RWPE1 (cell line): ENCODE results near the gene ZNF74.

Experiments
- CTCF ChIA-PET: fragments of 350-600 bp; sonication (Branson Sonifier 250); formaldehyde crosslinking; extraction: SDS; loops from one replicate; lab custom pipeline; 2021; lab: Yijun Ruan, JAX
- POLR2A ChIA-PET: fragments of 400-600 bp; formaldehyde crosslinking; extraction: SDS; loops from one replicate; lab custom pipeline; 2020; ENCODE audit warnings: antibody characterized with exemption; ENCODE audit not compliant: low non-redundant PET; lab: Yijun Ruan, JAX
- DNase-seq: peaks from one replicate; pipeline ENCODE4 v3.0.0; 2012; ENCODE audit warnings: low spot score
- H3K27ac ChIP-seq: fragments of 450-650 bp; 2 replicates; pipeline ENCODE4 v1.5.1; 2017
- CTCF ChIP-seq: fragments of 450-650 bp; conservative IDR thresholded peaks from 2 replicates; pipeline ENCODE4 v1.5.1; 2017; ENCODE audit warnings: low read depth, mild to moderate bottlenecking

ZNF74 gene

GRCh38 chr22:20421507-20421874 is 27.5 kb downstream of the ZNF74 start:
- no peak for TF ChIP-seq CTCF
- no peak overlapping the region for H3K27ac ChIP-seq
- POLR2A ChIA-PET = no interaction called here
- CTCF ChIA-PET = interaction anchor here (0.9 kb wide), 1 partner anchor 112 kb away, joined by 3 read pairs; no protein-coding TSS in a partner anchor
- DNase-seq = no peak

GRCh38 chr22:20422271-20423007 is 28.5 kb downstream of the ZNF74 start:
- ChIA-PET POLR2A (interaction anchor here (0.6 kb wide), 1 partner anchor 27 kb away, joined by 3 read pairs; no protein-coding TSS in a partner anchor), CTCF (no interaction called here)
- TF ChIP-seq CTCF = no peak
- H3K27ac ChIP-seq = peak overlapping the region; percentile 23; the same call in 1 of the 2 replicates
- no peak for DNase-seq

GRCh38 chr22:20423008-20423905 is 29.3 kb downstream of the ZNF74 start:
- peak overlapping the region; percentile 23 for H3K27ac ChIP-seq
- ChIA-PET CTCF (interaction anchor here (0.6 kb wide), 1 partner anchor 318 kb away, joined by 3 read pairs; no protein-coding TSS in a partner anchor), POLR2A (interaction anchor here (0.6 kb wide), 1 partner anchor 26 kb away, joined by 3 read pairs; no protein-coding TSS in a partner anchor)
- DNase-seq = no peak
- no peak for TF ChIP-seq CTCF

- CTCF ChIA-PET = interaction anchor here (0.6 kb wide), 1 partner anchor 318 kb away, joined by 3 read pairs; no protein-coding TSS in a partner anchor
- no peak for DNase-seq
- peak overlapping the region; percentile 23 for H3K27ac ChIP-seq
- POLR2A ChIA-PET = no interaction called here
- TF ChIP-seq CTCF = no peak
Observed at GRCh38 chr22:20423906-20424551, 30.1 kb downstream of the ZNF74 start.

- no peak for TF ChIP-seq CTCF
- no peak overlapping the region; the same call in 1 of the 2 replicates for H3K27ac ChIP-seq
- CTCF ChIA-PET = no interaction called here
- DNase-seq = no peak
- POLR2A ChIA-PET = no interaction called here
Observed at GRCh38 chr22:20424568-20424931, 30.6 kb downstream of the ZNF74 start.
